GM03348 (cell line): Measurements from ENCODE around the gene TTC39C.
"Not testable (repeated sequence)": the region's sequence is repeated elsewhere in the genome, so short reads cannot be mapped to it uniquely, and the experiment has no call there.

Experiments used
- DNase-seq: peaks from one replicate; pipeline ENCODE4 v3.0.0; 2012; ENCODE audit warnings: low spot score

Gene TTC39C

GRCh38 chr18:24018299-24018886 lies 3.8 kb downstream of the TTC39C start:
- no peak for DNase-seq

GRCh38 chr18:24019641-24020331 lies 5.2 kb downstream of the TTC39C start:
- no peak for DNase-seq

DNA sequence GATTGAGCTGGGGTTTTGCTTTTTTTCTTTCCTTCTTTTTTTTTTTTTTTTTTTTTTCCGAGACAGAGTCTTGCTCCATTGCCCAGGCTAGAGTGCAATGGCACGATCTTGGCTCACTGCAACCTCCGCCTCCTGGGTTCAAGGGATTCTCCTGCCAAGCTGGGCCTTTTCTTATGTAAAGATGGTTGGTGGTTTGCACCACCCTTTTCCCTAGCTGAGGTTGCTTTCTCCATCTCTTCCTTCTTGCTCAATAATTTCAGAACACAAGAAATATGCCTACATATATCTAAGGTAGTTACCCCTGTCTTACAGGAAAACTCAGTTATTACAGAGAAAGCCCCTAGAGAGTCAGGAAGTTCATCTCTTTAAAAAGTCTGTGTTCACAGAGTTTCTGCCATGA lies 7.0 kb downstream of the TTC39C start:
- DNase-seq = no peak

GRCh38 chr18:24022161-24022560 lies 7.6 kb downstream of the TTC39C start:
- DNase-seq = peak; percentile 61

DNA sequence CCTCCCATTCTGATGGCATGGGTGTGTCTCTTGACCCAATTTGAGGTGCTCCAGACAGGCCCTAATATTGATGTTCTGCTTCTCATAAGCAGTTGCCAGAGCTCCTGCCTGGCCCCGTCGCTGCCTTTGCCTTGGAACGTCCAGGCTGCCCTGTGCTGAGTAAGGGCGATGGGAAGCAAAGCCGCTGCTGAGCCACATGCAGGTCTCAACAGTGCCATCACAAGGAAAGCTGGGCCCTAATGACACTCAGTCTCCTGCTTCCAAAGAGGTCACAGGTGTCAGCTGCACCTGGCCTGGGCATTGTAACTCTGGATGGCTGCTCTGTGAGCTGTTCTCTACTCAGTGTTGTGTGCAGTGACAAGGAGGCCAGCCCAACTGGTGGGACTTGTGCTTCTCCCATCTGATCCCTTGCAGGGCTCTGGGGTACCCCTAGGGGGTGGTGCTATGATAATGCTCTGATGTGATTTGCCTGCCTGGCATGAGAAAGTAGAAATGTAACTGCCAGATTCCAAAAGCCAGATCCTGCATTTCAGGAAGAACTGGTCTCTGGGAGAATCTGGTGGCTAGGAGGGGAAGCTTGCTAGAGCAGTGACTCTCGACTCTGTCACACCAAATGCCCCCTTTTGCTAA lies 8.7 kb downstream of the TTC39C start:
- DNase-seq = no peak

- no peak for DNase-seq
Measured at GRCh38 chr18:24024425-24024824, 9.9 kb downstream of the TTC39C start.

DNA sequence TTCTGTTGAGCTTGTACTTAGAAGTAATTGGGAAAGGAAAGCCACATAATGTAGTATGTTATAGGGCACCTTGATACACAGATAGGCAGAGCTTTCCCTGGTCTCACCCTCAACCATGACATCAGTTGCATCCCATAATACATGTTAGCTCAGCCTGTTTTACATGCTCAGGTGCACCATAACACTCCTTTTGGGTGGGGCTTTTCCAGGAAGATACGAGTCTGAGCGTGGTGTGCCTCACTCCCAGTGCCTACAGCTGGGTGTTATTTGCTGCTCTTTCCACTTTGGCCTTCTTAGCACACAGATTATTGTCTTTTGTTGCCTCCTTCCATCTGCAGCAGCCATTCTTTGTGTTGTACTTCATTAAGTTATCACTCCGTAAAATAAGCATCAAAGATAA lies 11.9 kb downstream of the TTC39C start:
- DNase-seq = no peak

GRCh38 chr18:24027156-24027827 lies 12.7 kb downstream of the TTC39C start:
- DNase-seq = peak; percentile 86

GRCh38 chr18:24028946-24029345 lies 14.4 kb downstream of the TTC39C start:
- not testable (repeated sequence) for DNase-seq

GRCh38 chr18:24031318-24031717 lies 16.8 kb downstream of the TTC39C start:
- DNase-seq = no peak

DNA sequence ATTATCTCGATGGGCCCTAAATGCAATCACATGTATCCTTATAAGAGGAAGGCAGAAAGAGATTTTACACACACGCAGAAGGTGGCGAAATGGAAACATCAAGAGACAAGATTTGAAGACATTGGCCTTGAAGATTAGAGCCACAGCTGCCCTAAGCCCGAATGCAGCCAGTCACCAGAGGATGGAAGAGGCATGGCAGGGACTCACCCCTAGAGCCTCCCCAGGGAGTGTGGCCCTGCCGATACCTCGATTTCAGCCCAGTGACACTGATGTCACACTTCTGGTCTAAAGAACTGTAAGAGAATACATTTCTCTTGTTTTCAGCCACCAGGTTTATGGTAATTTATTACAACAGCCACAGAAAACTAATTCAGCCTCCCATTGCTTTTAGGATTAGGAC lies 17.4 kb downstream of the TTC39C start:
- DNase-seq = no peak

- DNase-seq = no peak
Measured at GRCh38 chr18:24033641-24034412, 19.3 kb downstream of the TTC39C start.

DNA sequence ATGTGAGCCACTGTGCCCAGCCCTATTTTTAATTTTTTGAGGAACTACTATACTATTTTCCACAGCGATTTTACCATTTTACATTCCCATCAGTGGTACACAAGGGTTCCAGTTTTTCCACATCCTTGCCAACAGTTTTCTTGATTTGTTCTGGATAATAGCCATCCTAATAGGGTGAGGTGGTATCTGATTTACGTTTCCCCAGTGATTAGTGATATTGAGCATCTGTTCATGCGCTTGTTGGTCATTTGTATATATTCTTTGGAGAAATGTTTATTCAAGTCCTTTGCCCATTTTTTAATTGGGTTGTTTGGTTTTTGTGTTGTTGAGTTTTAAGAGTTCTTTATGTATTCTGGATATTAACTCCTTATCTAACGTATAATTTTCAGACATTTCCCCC lies 20.8 kb downstream of the TTC39C start:
- DNase-seq = no peak

DNA sequence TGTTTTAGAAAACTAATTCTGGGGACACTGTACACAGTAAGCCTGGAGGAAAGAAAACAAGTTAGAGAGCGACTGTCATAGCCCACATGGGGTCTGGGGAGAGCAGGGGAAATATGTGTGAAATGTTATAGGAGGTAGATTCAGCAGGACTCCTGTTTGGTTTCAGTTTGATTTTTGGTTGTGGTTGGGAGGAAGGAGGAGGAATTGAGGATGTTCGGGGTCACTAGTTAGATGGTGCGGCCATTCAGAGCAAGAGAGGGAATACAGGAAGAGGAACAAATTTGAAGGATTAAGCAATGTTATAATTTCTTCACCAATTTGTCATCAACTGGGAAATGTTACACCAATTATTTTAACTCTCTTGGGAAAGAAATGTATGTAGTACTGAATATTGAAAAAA lies 25.1 kb downstream of the TTC39C start:
- no peak for DNase-seq

DNA sequence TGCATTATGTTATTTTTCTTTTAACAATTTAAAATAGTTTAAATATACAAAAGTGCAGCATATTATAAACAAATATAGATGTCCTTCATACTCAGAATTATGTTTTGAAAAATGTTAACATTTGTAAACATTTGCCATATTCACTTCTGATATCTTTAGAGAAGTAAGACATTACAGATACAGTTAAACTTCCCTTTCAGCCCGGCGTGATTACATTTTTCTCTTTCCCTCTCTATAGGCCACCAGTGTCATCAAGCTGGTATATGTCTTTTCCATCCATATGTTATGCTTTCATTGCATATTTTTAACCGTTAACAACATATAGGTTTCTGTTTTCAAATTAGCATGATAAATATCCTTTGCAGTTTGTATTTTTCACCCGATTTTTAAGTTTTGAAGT lies 27.1 kb downstream of the TTC39C start:
- no peak for DNase-seq

GRCh38 chr18:24043403-24043802 lies 28.8 kb downstream of the TTC39C start:
- no peak for DNase-seq

DNA sequence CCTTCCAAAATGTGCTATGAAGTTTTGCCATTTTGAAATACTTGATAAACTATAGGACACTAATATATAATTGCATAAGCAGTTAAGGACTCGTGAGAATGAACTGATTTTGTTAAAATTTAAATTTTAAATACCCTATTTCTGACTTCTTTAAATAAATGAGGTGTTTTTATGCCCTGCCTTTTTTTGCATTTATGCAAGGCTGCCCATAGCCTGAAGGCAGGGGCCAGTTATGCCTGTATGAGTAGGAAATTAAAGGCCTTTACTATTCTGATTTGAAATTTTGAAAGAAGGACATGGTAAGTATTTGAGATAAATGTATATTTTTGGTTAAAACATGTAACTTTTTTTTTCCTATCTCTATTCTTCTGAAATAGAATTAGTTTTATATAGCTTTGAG lies 33.7 kb downstream of the TTC39C start:
- DNase-seq = no peak

DNA sequence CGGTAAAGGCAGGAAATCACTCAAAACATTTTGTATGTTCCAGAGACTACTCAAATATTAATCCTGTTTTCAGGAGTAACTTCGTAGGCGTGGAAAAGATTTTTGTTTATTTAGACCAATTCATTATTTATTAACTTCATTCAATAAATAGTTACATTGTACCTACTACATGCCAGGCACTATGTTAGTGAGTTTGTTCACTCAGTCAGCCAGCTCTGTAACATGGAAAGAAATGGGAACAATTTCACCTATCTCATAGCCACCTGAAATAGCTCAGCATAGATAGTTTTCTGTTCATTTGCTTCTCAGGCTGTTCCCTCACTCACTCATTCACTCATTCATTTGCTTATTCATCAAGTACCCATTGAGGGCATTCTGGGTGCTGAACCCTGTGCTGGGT lies 34.6 kb downstream of the TTC39C start:
- no peak for DNase-seq

DNA sequence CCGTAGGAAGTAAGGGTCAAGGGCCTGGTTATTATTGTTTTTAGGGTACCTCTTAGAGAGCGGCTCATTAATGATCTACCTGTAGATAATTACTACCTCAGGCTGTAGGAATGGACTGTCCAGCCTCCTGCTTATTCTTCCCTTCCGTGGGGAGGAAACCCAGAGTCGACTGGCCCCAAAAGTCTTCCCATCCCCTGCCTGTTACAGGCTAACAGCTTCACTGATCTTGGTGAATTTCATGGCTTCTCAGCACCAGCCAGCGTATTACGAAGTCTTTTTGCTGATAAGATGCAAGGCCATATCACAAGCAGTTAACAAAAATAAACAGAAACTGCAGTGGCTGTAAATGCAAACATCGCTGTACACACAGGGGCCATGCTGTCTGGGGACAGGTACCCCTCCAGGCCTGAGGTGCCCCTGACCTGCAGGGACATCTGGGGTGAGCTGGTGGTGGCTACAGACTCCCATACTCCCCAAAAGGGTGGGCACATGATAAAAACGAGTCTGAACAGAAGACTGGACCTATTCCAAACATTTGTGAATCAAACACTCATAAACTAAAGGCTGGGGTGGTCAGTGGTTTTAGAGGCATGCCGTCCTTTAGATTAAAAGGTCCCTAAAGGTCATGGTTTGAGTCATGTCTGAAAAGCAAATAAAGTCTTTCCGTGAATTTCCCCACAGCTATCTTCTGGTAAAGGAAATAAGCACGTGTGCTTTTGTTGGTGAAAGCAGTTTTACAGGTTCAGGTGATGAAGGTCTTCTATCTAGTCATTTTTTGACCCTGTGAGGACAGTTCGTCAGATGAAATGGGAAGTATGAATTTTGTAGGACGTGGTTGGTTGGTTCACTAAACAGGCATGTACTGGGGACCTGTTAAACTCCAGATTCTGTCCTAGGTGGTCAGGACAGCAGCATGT lies 36.7 kb downstream of the TTC39C start:
- no peak for DNase-seq

- DNase-seq = no peak
Measured at GRCh38 chr18:24052053-24052452, 37.5 kb downstream of the TTC39C start.

DNA sequence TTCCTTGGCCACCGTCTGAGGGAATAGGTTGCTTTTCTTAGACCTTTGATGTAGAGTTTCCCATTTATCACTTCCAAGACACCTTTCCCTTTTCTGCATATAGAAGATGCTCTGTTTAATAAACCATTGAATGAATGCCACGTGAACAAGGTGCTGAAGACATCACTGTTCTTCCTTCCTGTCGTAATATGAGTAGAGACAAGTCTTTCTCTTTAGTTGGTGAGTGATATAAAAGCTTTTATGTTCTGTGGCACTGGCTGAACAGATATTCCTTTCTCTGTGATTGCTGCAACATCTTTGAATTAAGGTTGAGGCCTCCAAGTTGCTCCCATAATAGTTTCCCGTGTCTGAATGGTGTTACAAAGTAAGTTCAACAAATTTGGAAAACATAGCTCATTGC lies 38.7 kb downstream of the TTC39C start:
- DNase-seq = no peak
